OCI-LY3 (cell line): ENCODE data around the gene DNASE1L2.

Experiments
- EZH2phosphoT487 ChIP-seq: fragments of 200-600 bp; shearing (Covaris generic); IDR thresholded peaks from 2 replicates; pipeline ENCODE4 v1.6.1; 2018; ENCODE audit warnings: antibody characterized with exemption, mixed run types, low read depth
- TF ChIP-seq, protein P1 (sequence below): fragments of 200-600, 300-600 bp; sonication (generic); IDR thresholded peaks from 2 replicates; pipeline ENCODE4 v1.5.1; 2014; ENCODE audit warnings: antibody characterized with exemption, low read length, low read depth

DNA sequence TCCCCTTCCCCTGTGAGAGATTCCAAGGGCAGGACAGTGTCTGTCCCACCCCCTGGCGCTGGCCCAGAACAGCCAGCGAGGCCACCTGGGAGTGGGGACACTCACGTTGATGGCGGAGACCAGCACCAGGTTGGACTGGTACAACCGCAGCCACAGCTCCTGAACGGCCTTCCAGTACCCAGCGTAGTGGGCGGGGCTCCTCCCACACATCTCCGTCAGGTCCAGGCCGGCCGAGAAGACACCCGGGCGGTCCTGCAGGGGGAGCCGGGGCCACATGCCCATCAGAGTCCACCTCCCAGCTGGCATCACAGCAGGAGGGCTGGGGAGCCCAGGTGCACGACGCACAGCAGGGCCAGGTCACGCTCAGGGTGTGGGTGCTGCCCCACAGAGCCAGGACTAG lies 8.1 kb downstream of the DNASE1L2 start:
- TF ChIP-seq, protein P1, sequence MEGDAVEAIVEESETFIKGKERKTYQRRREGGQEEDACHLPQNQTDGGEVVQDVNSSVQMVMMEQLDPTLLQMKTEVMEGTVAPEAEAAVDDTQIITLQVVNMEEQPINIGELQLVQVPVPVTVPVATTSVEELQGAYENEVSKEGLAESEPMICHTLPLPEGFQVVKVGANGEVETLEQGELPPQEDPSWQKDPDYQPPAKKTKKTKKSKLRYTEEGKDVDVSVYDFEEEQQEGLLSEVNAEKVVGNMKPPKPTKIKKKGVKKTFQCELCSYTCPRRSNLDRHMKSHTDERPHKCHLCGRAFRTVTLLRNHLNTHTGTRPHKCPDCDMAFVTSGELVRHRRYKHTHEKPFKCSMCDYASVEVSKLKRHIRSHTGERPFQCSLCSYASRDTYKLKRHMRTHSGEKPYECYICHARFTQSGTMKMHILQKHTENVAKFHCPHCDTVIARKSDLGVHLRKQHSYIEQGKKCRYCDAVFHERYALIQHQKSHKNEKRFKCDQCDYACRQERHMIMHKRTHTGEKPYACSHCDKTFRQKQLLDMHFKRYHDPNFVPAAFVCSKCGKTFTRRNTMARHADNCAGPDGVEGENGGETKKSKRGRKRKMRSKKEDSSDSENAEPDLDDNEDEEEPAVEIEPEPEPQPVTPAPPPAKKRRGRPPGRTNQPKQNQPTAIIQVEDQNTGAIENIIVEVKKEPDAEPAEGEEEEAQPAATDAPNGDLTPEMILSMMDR: no peak
- TF ChIP-seq EZH2phosphoT487: no peak
